ENCODE data around the gene USP13.
A peak's percentile ranks its signal among the peaks of the same experiment; 100 is the strongest.

USP13 gene

DNA sequence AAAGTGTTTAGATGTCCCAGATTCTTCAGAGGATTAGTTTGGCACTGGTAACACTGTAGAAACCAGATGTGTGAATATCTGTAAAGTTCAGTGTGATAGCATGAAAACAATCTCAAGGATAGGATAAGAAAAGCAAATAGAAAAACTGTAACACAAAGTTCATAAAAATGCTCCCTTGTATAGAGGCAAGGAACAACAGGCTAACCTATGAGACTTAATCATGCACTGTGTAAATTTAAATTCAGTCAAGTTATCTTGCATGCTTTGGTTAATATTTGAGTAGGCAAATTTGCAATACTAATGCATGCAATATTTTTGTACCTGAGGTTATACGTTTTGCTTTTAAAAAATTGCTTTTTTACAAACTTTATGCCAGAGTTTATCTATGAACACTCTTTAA is 144.4 kb downstream of the USP13 start:
- no peak for DNase-seq

GRCh38 chr3:179801263-179801662 is 148.4 kb downstream of the USP13 start:
- DNase-seq, result peak; percentile 73 to 94 (median 83)

GRCh38 chr3:179801856-179802255 is 149.0 kb downstream of the USP13 start:
- peak in 3 of 4 experiments; percentile 9 to 21 (median 16) for DNase-seq

DNA sequence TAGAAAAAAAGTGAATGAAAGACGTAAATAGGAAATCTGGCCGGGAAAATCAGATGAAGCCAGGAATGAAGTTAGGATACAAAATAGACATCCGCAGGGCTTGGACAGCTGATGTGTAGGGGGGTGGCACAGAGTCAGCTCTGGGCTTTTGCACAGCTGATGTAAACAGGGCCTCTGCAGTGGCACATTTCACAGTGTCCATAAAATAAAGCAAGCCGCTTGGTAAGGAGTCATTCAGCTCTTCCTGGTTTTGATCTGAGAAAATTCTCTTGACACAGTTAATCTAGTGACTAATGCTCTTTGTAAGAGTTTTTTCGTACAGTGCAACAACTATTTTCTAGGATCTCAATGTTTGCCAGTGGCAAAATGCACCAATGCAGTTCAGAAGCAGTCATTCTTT is 153.3 kb downstream of the USP13 start:
- no peak for DNase-seq

GRCh38 chr3:179807588-179807987 is 154.7 kb downstream of the USP13 start:
- DNase-seq, result no peak

DNA sequence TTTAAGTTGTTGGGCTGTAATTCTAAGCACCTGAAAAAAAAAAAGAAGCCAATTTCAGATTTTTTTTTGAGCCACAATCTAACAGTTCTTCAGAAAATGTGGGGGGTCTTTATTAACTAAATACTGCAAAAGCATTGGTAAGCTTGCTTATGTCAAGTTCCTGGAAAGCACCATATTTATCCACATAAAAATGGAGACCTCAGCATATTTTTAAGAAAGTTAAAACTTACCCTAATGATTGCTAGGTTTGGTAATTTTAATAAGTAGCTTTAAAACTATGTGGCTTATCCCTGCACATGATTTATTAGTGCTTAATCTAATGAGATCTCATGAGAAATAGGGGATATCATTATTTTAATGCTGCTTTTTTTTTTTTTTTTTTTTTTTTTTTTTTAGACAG is 156.8 kb downstream of the USP13 start:
- no peak for DNase-seq

DNA sequence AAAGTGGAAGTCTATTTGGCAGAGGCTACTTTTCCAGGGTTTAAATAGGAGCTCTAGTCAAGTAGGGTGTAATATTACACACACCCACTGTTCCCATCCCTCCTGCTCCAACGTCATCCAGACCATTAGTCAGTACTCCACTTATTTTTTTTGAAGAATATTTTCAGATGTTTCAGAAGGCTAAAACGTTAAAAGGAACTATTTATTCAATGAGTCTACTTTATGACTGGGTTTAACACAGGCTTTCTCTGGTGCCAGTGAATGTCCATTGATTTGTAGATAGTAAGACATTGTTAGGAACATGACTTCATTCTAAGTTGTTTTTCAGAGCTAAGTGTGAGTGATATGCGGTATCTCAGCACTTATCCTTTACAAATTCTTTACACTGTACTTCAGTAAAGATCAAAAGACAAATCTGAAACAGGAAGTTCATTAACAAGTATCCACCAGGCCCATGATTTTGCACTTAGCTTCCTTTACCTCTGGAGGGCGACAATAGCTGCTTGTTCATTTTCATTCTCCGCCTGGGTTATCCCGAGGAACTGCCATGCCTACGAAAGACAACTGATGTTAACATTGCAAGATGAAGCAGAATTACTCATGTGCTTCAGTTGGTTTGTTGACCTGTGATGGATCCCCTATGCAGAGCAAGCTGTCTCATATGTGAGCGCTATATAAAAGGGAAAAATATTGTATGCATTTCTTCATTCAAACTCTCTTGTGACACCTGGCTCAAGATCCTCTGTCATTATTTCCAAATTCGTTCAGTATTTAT is 158.7 kb downstream of the USP13 start:
- DNase-seq, result peak; percentile 71 to 84 (median 78)

GRCh38 chr3:179812096-179812382 is 159.2 kb downstream of the USP13 start:
- no peak for DNase-seq

DNA sequence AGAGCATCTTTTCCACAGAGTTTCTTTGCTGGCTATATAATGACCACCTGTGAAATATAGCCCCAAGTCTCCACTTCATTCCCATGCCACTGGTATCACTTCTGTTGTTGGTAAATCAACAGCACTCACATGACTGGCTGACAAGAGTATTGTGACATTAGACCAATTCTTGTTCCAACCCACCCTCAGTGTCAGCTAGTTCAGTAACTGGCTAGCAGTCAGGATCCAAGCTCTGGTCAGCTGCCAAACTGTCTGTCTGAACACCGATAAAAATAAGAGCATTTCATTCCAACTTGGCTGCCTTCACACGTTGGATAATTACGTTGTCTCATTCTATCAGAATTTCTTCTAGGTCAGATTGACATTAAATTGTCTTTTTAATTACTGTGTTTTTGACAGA is 166.5 kb downstream of the USP13 start:
- peak; percentile 3 to 37 (median 26) for DNase-seq

DNA sequence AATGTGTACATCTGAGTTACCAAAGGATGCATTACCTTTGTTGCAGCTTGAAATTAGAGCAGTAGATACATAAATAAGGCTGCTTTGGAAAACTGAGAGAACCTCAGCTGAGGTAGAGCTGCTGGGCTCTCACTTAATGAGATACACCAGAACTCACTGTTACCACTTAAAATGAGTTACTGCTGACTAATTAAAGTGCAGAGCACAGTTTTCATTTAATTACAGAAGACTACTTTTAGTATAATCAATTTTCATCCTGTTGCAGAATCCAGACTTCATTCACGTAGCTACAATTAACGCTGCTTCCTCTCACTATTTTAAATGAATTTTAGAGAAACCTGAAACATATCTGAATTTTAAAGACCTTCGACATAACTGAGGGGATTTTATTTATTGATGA is 169.5 kb downstream of the USP13 start:
- DNase-seq, result no peak

DNA sequence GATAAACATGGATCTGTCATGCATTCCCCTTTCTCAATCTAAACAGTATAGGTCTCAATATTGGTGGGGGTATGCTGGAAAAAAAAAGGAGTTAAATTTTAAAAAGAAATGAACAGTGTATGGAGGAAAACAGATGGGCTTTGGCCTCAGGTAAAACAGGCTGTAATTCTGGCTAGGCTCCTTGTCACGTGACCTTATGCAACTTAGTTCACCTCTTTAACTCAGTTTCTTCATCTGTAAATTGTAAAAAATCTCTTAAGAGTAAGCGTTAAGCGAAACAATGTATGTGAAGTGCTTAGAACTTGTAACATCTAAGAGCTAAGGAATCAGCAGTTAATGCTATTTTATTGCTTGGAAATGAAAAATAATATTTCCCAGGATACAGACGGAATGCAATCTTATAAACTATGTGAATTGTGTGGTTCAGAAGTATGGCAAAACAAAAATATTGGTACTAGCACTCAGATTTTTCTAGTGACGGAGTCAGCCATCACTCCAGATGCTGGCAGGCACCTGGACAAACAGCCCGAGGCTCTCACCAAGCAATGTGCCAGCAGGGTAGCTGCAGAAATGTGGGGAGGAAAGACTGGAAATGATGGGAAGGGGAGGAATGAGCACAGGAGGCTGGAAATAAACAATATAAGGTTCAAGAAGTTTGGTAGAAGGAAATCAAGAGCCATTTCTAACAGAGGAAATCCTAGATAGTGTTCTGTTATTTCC is 172.8 kb downstream of the USP13 start:
- no peak for DNase-seq

DNA sequence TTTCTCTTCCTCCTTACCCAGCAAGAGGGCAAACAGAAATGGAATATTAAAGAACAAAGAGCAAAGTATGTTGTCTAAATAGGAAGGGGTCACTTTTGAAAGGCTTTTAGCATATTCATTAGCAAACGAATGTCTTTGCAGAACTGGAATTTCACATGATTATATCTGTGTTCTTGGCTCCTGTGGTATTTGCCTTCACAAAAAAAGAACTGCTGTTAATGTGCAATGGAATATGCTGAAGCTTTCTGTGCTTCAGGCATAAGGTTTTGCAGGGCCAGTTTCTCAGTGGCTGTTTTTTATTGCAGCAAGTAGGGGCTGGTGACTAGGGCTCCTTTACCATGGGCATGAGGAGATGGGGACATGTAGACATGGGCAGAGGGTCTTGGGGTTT is 173.4 kb downstream of the USP13 start:
- no peak for DNase-seq

DNA sequence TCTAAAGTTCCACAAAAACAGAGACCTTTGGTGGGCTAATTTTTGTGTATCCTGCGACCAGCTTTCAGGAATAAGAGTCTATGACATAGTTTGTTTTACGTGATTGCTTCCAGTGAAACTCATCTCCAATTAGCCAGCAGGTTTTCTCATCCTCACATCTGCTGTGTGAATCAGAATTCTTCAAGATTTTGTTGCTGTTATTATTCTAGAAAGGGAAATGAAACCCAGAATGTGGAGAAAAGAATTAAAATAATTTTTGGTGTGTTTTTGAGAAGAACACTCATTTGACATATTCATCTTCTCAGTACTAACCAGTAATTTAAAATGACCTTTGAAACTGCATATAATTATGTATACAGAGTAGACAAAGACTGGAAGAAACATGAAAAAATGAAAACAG is 175.9 kb downstream of the USP13 start:
- DNase-seq, result no peak

DNA sequence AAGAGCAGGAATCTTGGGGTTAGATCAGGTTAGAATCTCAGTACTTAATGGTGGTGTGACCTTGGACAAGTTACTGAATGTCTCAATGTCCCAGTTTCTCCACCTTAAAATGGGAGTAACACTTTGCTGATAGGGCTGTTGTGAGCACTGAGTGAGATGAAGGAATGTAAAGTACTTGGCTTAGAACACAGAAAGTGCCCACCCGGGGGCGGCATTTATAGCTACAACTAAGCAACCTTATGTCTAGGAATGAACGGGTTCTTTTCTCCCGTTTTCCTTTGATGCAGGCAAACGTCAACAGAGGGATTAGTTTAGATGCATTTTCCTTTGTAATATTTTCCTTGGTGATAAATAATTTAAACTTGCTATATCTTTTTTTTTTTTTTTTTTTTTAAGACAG is 176.6 kb downstream of the USP13 start:
- no peak for DNase-seq

DNA sequence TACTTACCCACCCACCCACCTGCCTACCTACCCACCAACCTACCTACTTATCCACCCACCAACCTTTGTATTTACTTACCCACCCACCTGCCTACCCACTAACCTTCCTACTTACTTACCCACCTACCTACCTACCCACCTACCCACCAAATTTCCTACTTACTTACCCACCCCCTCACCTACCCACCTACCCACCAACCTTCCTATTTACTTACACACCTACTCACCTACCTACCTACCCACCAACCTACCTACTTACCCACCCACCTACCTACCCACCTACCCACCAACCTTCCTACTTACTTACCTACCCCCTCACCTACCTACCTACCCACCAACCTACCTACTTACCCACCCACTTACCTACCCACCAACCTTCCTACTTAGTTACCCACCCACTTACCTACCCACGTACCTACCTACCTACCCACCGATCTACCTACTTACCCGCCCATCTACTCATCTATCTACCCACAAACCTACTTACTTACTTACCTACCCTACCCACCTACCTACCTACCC is 179.6 kb downstream of the USP13 start:
- no peak for DNase-seq

DNA sequence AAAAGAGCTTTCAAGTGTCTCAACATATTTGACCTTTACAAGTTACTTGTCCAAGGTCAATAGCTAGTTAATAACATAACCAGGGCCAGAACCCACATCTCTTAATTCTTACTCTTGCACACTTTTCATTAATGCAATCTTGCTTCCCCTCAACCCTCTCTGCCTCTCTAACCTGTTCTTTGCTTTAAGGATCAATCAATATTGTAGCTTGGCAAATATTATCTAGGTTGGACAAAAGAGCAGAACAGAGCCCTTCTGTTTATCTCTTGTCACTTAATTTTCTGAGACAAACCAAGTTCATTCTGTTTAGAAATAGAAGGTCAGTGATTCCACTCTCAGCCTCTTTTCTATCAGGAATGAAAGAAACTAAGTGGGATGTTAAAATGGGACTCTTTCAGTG is 180.5 kb downstream of the USP13 start:
- DNase-seq, result no peak

GRCh38 chr3:179837374-179837773 is 184.5 kb downstream of the USP13 start:
- peak in 2 of 4 experiments; percentile 6 to 26 for DNase-seq
